Tibial nerve (tissue), 4 donors: ENCODE data around the gene AOPEP. TPM values are rescaled to one million over a fixed set of nuclear protein-coding genes. Genes with fewer than 3 reads are reported as not detected.

ENCODE experiments used
- DNase-seq, 2 donors: peaks; one replicate each; pipeline ENCODE4 v3.0.0-alpha.2; 2019; ENCODE audit warnings: low spot score in 2 of 2
- H3K27ac ChIP-seq, 4 donors: fragments of 200-600 bp; sonication (generic) in 3 of 4; one replicate each; pipeline ENCODE4 v1.5.1; 2017 to 2019; ENCODE audit warnings: mild to moderate bottlenecking in 1 of 4
- H3K27me3 ChIP-seq, 2 donors: fragments of 200-600 bp; sonication (generic) in 1 of 2; one replicate each; pipeline versions ENCODE4 v1.5.1 to v1.6.0; 2017 to 2019
- H3K36me3 ChIP-seq, 3 donors: fragments of 200-600 bp; sonication (generic); one replicate each; pipeline ENCODE4 v1.5.1; 2018 to 2019
- H3K4me1 ChIP-seq, 4 donors: fragments of 200-600 bp; sonication (generic) in 3 of 4; one replicate each; pipeline ENCODE4 v1.5.1; 2017 to 2019
- H3K4me3 ChIP-seq, 4 donors: fragments of 200-600 bp; sonication (generic) in 3 of 4; one replicate each; pipeline ENCODE4 v1.5.1; 2017 to 2019; ENCODE audit warnings: mild to moderate bottlenecking in 1 of 4, moderate library complexity in 1 of 4
- H3K9me3 ChIP-seq, 4 donors: fragments of 200-600 bp; sonication (generic) in 3 of 4; one replicate each; pipeline ENCODE4 v1.5.1; 2017 to 2019
- EP300 ChIP-seq, 2 donors: sonication (generic); formaldehyde crosslinking; IDR thresholded peaks; one replicate each; pipeline ENCODE4 v1.6.1; 2017; ENCODE audit warnings: antibody characterized with exemption in 2 of 2, mild to moderate bottlenecking in 1 of 2
- POLR2A ChIP-seq, 2 donors: fragments of 450-650 bp; IDR thresholded peaks; one replicate each; pipeline ENCODE4 v1.6.1; 2017; ENCODE audit warnings: antibody characterized with exemption in 2 of 2, mild to moderate bottlenecking in 2 of 2, moderate library complexity in 2 of 2
- WGBS, 2 donors: methylation state at CpG; one replicate each; pipeline ENCODE4 v1.1.5; 2018; 5-methylcytosine and 5-hydroxymethylcytosine counted together
- total RNA-seq, 4 donors: library from RNA; depleted of rRNA; stranded (reverse); fragments of >200 nt; gene quantifications; one replicate each; pipeline ENCODE4 v1.1.0, GENCODE V29; 2016
- TF ChIP-seq, protein P1 (sequence below), 5 experiments: fragments of 200-600 bp in 3 of 5; fragments of 450-650 bp in 2 of 5; sonication (generic) in 3 of 5; IDR thresholded peaks; one replicate each; pipeline ENCODE4 v1.5.1; 2016 to 2019; ENCODE audit warnings: antibody characterized with exemption in 5 of 5, mild to moderate bottlenecking in 3 of 5, moderate library complexity in 2 of 5

The AOPEP gene
- total RNA-seq, 4 donors from 2014 or later, result 236 to 323 (median 265) TPM

DNA sequence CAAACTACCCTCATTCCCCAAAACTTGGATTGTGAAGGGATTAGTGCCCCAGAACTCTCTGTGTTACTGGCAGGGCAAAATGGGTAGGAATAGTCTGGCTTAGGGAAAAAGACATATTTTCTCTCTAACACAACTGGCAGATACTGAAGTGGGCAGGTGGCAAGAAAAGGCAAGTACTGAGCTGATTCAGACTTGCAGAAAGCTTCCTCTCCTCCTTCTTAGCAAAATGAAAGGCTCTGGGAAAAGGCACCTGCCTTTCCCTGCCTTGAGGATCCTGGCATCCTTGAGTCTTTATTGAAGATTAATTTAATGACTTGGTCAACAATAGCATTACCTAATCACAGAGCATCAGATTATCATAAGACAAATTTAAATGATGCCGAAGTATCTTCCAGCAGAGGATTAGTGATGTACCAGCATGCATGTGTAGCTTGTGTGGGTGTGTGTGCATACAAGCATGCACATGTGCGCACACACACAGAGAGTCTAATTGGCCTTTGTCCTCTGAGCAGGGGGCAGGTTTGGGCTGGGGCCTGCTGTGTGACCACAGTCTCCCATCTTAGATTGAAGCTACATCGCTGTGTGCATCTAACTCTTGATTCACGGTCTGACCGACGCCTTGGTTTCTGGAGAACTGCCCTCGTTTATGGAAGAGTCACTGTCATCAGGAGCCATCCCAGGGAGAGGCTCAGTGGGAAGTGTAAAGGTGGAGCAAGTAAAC is 294.8 kb downstream of the AOPEP start:
- H3K4me1 ChIP-seq, result peaks cover 0 to 100% (median 58%) of the 10 kb centered on the region in 4 donors
- no peaks in the 10 kb centered on the region for H3K27me3 ChIP-seq
- H3K27ac ChIP-seq, result peak overlapping the region in 2 of 4 donors; percentile 85 to 92
- H3K36me3 ChIP-seq, result peaks cover 0 to 47% (median 0%) of the 10 kb centered on the region in 3 donors
- no peak for DNase-seq
- no peak overlapping the region for H3K4me3 ChIP-seq
- no peaks in the 10 kb centered on the region for H3K9me3 ChIP-seq
- TF ChIP-seq, protein P1, sequence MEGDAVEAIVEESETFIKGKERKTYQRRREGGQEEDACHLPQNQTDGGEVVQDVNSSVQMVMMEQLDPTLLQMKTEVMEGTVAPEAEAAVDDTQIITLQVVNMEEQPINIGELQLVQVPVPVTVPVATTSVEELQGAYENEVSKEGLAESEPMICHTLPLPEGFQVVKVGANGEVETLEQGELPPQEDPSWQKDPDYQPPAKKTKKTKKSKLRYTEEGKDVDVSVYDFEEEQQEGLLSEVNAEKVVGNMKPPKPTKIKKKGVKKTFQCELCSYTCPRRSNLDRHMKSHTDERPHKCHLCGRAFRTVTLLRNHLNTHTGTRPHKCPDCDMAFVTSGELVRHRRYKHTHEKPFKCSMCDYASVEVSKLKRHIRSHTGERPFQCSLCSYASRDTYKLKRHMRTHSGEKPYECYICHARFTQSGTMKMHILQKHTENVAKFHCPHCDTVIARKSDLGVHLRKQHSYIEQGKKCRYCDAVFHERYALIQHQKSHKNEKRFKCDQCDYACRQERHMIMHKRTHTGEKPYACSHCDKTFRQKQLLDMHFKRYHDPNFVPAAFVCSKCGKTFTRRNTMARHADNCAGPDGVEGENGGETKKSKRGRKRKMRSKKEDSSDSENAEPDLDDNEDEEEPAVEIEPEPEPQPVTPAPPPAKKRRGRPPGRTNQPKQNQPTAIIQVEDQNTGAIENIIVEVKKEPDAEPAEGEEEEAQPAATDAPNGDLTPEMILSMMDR (IDR thresholded peaks at IDR 0.05), result no peak
- no peak for TF ChIP-seq POLR2A (IDR thresholded peaks at IDR 0.05)
- TF ChIP-seq EP300 (IDR thresholded peaks at IDR 0.05), result peak in 1 of 2 donors; percentile 54
- WGBS, 2 donors, result 81 to 84% methylated on average over 7 of the region's 7 CpGs

DNA sequence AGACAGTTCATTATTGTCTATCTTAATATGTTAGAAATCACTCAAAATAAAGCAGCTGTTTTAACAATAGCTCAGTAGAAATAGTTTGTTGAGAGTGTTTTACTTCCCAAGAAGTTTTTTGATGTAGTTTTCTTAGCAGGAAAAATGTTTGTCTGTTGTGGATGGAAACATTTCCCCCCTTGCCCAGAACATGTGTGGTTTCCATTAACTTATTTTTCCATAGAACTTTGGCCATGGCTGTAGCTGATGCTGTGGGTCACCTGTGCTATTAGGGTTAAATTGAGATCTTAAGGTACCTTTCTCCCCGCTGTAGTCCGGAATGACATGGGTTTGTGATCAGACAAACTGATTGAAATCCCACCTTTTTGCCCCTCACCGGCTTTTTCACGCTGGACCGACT is 296.2 kb downstream of the AOPEP start:
- Histone ChIP-seq H3K36me3 (peaks cover 0 to 34% (median 0%) of the 10 kb centered on the region in 3 donors), H3K9me3 (no peaks in the 10 kb centered on the region), H3K4me3 (no peak overlapping the region), H3K27me3 (no peaks in the 10 kb centered on the region), H3K27ac (peak overlapping the region; percentile 55 to 92 (median 73)), H3K4me1 (peaks cover 0 to 100% (median 59%) of the 10 kb centered on the region in 4 donors)
- TF ChIP-seq EP300 (IDR thresholded peaks at IDR 0.05) (no peak), POLR2A (IDR thresholded peaks at IDR 0.05) (no peak)
- TF ChIP-seq, protein P1 (IDR thresholded peaks at IDR 0.05), result no peak
- DNase-seq, result no peak
- 87 to 95% methylated on average over 5 of the region's 5 CpGs for WGBS, 2 donors

DNA sequence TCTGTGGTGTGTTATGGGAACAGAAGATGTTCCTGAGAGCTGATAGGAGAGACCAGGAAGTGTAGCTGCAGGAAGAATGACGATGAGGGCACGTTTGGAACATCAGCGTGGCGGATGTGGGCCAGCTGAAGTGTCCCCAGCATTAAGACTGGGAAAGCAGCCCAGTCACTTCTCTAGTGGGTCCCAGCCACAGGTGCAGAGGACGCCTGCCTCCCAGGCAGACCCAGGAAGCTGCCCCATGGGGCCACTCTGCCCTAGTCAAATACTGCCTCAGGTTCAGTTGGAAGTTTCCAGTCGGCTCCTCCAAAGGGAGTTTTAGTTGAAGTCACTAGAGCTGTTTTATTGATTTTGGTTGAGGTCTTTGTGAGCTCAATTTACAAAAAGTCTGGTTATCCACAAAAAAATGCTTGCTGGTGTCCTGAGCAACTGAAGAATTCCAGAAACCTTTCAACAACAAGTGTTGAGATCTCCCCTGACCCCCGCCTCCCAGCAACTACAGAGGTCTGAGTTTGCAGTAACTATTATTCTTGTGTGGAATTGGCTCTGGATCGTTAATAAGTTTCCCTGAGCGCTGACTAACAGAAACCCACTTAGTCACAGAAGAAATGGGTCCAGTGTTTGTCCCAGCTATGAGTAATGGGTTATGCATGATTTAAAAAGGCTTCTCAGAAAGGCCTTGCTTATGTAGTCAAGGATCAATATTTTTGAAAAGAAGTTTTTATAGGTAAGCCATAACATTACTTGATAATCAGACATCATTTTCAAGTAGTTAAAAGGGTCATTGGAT is 296.9 kb downstream of the AOPEP start:
- no peak for DNase-seq
- Histone ChIP-seq H3K4me1 (peaks cover 0 to 100% (median 57%) of the 10 kb centered on the region in 4 donors), H3K36me3 (peaks cover 0 to 34% (median 0%) of the 10 kb centered on the region in 3 donors), H3K4me3 (no peak overlapping the region), H3K27ac (peak overlapping the region; percentile 55 to 92 (median 73)), H3K27me3 (no peaks in the 10 kb centered on the region), H3K9me3 (no peaks in the 10 kb centered on the region)
- TF ChIP-seq, protein P1 (IDR thresholded peaks at IDR 0.05), result no peak
- TF ChIP-seq EP300 (IDR thresholded peaks at IDR 0.05), result peak in 1 of 2 donors; percentile 7
- 35 to 53% methylated on average over 9 of the region's 9 CpGs for WGBS, 2 donors

DNA sequence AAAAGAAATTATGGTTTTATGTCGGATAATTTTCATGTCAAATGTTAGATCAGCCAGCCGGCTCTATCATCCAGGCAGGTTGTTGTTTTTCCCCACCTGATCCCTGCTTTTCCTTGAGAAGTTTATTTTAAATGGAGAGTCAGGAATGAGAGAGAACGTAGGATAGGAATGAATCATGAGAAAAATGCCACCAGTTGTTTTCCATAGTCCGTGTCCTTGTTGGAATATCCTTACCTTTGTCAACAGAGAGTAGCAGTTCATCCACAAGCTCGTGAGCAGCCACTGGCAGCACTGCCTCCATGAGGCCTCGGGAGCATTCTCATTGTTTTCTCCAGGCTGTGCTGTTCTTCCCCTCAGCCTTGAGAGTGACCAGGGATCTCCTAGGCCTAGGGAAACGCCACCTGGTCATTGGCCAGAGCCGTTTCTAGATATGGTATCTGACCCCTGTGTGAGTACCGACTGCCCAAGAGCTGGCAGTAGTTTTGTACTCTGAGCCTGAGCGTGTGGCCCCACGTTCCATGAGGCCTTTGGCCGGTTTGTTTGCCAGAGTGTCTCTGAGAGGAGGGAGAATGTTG is 297.7 kb downstream of the AOPEP start:
- Histone ChIP-seq H3K4me1 (peaks cover 0 to 100% (median 54%) of the 10 kb centered on the region in 4 donors), H3K27ac (peak overlapping the region; percentile 55 to 92 (median 73)), H3K27me3 (no peaks in the 10 kb centered on the region), H3K36me3 (peaks cover 0 to 34% (median 0%) of the 10 kb centered on the region in 3 donors), H3K4me3 (peak overlapping the region in 1 of 4 donors; percentile 11), H3K9me3 (no peaks in the 10 kb centered on the region)
- no peak for DNase-seq
- TF ChIP-seq EP300 (IDR thresholded peaks at IDR 0.05), result peak in 1 of 2 donors; percentile 37
- TF ChIP-seq, protein P1 (IDR thresholded peaks at IDR 0.05), result peak in 1 of 5 experiments; percentile 11
- TF ChIP-seq POLR2A (IDR thresholded peaks at IDR 0.05), result no peak
- WGBS, 2 donors, result 19 to 31% methylated on average over 12 of the region's 12 CpGs
